Calu3 (cell line): ENCODE data around the gene CDHR4. TPM values are rescaled to one million over a fixed set of nuclear protein-coding genes. Genes with fewer than 3 reads are reported as not detected.

Source experiments
- BruUV-seq: library from RNA; stranded (reverse); fragments of 400-500 nt; replicated peaks from 2 replicates; lab custom pipeline; 2021; lab: Mats Ljungman, UMichigan
- CTCF ChIA-PET: fragments of 300-600 bp; sonication (Branson Sonifier 250); formaldehyde crosslinking; loops from one replicate; lab custom pipeline; 2022; ENCODE audit warnings: antibody characterized with exemption; lab: Charles Lee
- DNase-seq: peaks from one replicate; pipeline ENCODE4 v3.0.0; 2022
- H3K27ac Mint-ChIP-seq: one replicate; pipeline ENCODE4 v1.8.0; 2022; ENCODE audit warnings: mixed read lengths; ENCODE audit not compliant: unreplicated experiment
- H3K27me3 Mint-ChIP-seq: one replicate; pipeline ENCODE4 v1.8.0; 2022; ENCODE audit warnings: mixed read lengths; ENCODE audit not compliant: unreplicated experiment
- H3K36me3 Mint-ChIP-seq: one replicate; pipeline ENCODE4 v1.8.0; 2022; ENCODE audit warnings: mild to moderate bottlenecking, moderate library complexity, mixed read lengths; ENCODE audit not compliant: insufficient read depth, unreplicated experiment
- H3K4me1 Mint-ChIP-seq: one replicate; pipeline ENCODE4 v1.8.0; 2022; ENCODE audit warnings: mild to moderate bottlenecking, low read depth, mixed read lengths; ENCODE audit not compliant: unreplicated experiment
- H3K4me3 Mint-ChIP-seq: one replicate; pipeline ENCODE4 v1.8.0; 2022; ENCODE audit warnings: mild to moderate bottlenecking, low read depth, moderate library complexity, mixed read lengths; ENCODE audit not compliant: unreplicated experiment
- H3K9me3 Mint-ChIP-seq: one replicate; pipeline ENCODE4 v1.8.0; 2022; ENCODE audit warnings: low read depth, mixed read lengths; ENCODE audit not compliant: unreplicated experiment
- intact Hi-C: fragments of 100-400 bp; cut with micrococcal nuclease; formaldehyde crosslinking; loops from one replicate; pipeline ENCODE4 v1.10.0; 2022; ENCODE audit not compliant: unreplicated experiment
- total RNA-seq: library from RNA; stranded (reverse); gene quantifications from 2 replicates; pipeline ENCODE4 v1.2.3, GENCODE V29; 2022
- TF ChIP-seq, protein P1 (sequence below): fragments of 200-600 bp; IDR thresholded peaks from one replicate; pipeline ENCODE4 v1.8.0; 2022; ENCODE audit warnings: antibody characterized with exemption; ENCODE audit not compliant: unreplicated experiment

The CDHR4 gene
- total RNA-seq, 1 experiment from 2014 or later: not detected

- no peaks in the 10 kb centered on the region for H3K9me3 Mint-ChIP-seq
- no peak overlapping the region for H3K27ac Mint-ChIP-seq
- H3K27me3 Mint-ChIP-seq: peaks cover 39% of the 10 kb centered on the region
- DNase-seq: no peak
- BruUV-seq: no TSS peak
- TF ChIP-seq, protein P1, sequence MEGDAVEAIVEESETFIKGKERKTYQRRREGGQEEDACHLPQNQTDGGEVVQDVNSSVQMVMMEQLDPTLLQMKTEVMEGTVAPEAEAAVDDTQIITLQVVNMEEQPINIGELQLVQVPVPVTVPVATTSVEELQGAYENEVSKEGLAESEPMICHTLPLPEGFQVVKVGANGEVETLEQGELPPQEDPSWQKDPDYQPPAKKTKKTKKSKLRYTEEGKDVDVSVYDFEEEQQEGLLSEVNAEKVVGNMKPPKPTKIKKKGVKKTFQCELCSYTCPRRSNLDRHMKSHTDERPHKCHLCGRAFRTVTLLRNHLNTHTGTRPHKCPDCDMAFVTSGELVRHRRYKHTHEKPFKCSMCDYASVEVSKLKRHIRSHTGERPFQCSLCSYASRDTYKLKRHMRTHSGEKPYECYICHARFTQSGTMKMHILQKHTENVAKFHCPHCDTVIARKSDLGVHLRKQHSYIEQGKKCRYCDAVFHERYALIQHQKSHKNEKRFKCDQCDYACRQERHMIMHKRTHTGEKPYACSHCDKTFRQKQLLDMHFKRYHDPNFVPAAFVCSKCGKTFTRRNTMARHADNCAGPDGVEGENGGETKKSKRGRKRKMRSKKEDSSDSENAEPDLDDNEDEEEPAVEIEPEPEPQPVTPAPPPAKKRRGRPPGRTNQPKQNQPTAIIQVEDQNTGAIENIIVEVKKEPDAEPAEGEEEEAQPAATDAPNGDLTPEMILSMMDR: no peak
- peaks cover 12% of the 10 kb centered on the region for H3K4me1 Mint-ChIP-seq
- intact Hi-C loops: loop anchor here (5.0 kb wide), 2 partner anchors 36 to 106 kb away; no protein-coding TSS in a partner anchor
- CTCF ChIA-PET: interaction anchor here (0.5 to 1.0 kb wide), 2 partner anchors 15 to 21 kb away, joined by 3 to 7 read pairs; partner anchors contain the start of gene IP6K1
- H3K4me3 Mint-ChIP-seq: no peak overlapping the region
- H3K36me3 Mint-ChIP-seq: peaks cover 12% of the 10 kb centered on the region
Measured at GRCh38 chr3:49801160-49801559, 1.5 kb upstream of the CDHR4 start.

DNA sequence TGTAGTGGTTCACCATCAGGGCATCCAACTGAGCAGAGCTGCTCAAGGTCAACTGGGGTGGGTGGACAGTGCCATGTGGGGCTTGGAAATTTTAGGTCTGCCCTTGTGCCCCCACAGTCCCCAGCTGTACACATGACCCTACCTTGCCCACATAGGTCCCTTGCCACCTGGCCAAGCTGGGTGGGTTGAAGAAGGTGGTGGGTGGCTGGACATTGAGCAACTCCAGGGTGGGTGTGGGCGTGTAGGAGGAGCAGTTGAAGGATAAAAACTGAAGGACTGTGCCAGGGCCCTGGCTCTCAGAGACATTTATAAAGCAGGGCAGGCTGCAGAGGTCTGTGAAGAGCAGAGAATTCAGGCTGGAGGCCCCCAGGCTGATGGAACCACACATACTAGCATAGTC lies 568 bp downstream of the CDHR4 start:
- H3K4me3 Mint-ChIP-seq: no peak overlapping the region
- peaks cover 12% of the 10 kb centered on the region for H3K36me3 Mint-ChIP-seq
- intact Hi-C loops: no loop called here
- CTCF ChIA-PET: interaction anchor here (0.7 kb wide), 1 partner anchor 51 kb away, joined by 3 read pairs; no protein-coding TSS in a partner anchor
- no peak overlapping the region for H3K27ac Mint-ChIP-seq
- no peaks in the 10 kb centered on the region for H3K9me3 Mint-ChIP-seq
- H3K4me1 Mint-ChIP-seq: peaks cover 12% of the 10 kb centered on the region
- TF ChIP-seq, protein P1: no peak
- H3K27me3 Mint-ChIP-seq: peaks cover 25% of the 10 kb centered on the region
- no peak for DNase-seq
- BruUV-seq: no TSS peak

- CTCF ChIA-PET: no interaction called here
- Mint-ChIP-seq H3K27me3 (peaks cover 25% of the 10 kb centered on the region), H3K4me3 (no peak overlapping the region), H3K4me1 (no peaks in the 10 kb centered on the region), H3K36me3 (peaks cover 1% of the 10 kb centered on the region), H3K9me3 (no peaks in the 10 kb centered on the region), H3K27ac (no peak overlapping the region)
- intact Hi-C loops: no loop called here
- DNase-seq: no peak
- no TSS peak for BruUV-seq
- TF ChIP-seq, protein P1: no peak
Measured at GRCh38 chr3:49794926-49795905, 4.5 kb downstream of the CDHR4 start.

DNA sequence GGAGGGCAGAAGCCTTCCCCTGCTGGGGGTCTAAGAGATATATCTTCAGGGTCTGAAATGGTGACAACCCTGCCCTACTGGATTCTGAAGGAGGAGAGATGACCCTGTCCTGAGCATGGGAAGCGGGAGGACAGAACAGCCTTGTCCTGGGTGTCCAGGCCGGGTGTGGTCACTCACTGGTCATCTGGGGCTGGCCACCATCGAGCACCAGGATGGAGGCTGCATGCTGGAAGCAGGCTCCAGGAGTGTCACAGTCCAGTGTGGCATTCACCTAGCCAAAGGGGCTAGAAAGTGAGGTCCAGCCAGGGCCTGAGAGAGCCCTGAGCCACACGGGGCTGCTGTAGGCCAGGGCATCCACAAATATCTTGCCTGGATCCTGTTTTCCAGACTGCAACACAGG lies 5.2 kb downstream of the CDHR4 start:
- Mint-ChIP-seq H3K27ac (no peak overlapping the region), H3K36me3 (peaks cover 5% of the 10 kb centered on the region), H3K27me3 (peaks cover 25% of the 10 kb centered on the region), H3K9me3 (no peaks in the 10 kb centered on the region), H3K4me1 (no peaks in the 10 kb centered on the region), H3K4me3 (no peak overlapping the region)
- no peak for DNase-seq
- TF ChIP-seq, protein P1: no peak
- intact Hi-C loops: no loop called here
- CTCF ChIA-PET: no interaction called here
- BruUV-seq: no TSS peak
